ENCODE measurements around the gene STK32B. TPM values are rescaled to one million over a fixed set of nuclear protein-coding genes. Genes with fewer than 3 reads are reported as not detected.

Gene STK32B
- polyA plus RNA-seq, 2 of the 4 experiments (the other 2 are of a cell fraction) = 7.6 to 12.1 TPM

DNA sequence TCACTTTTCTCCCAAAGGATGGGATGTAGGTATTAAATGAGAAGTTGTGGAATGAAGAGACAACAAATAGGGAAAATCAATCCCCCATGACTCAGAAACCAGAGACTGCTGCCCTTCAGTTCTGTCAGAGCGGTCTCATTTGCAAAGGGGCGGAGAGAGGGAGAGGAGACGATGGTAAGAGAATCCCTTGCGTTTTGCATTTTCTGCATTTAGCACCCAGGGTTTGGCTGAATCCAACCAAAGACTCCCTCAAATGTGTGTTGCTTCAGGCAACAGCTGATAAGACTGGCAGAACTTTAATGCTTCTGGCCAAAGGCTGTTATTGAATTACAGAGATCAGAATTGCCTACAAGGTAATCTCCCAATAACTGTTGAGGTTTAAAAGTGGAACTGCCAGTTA, 426.9 kb downstream of the STK32B start:
- ChIA-PET CTCF (interaction anchor here (1.1 kb wide), 1 partner anchor 311 kb away, joined by 3 read pairs; no protein-coding TSS in a partner anchor), POLR2A (no interaction called here)
- Histone ChIP-seq H3K4me2 (no peak overlapping the region), H3K27ac (no peak overlapping the region), H3K4me1 (no peaks in the 10 kb centered on the region), H3K4me3 (no peak overlapping the region), H3K9me3 (no peaks in the 10 kb centered on the region)
- no peak for ATAC-seq
- no peak for FAIRE-seq
- TF ChIP-seq RCOR1 (IDR thresholded peaks at IDR 0.05; ENCODE audit: low read depth, low read length) = no peak
- no peak for TF ChIP-seq SMC3 (IDR thresholded peaks at IDR 0.05)
- TF ChIP-seq MYC (IDR thresholded peaks at IDR 0.05; ENCODE audit: borderline replicate concordance, low read length) = no peak
- no peak for TF ChIP-seq POLR2AphosphoS2 (conservative IDR thresholded peaks at IDR 0.05; ENCODE audit: low read length)
- TF ChIP-seq GATA3 (IDR thresholded peaks at IDR 0.05; ENCODE audit: borderline replicate concordance) = no peak
- TF ChIP-seq, protein P1, sequence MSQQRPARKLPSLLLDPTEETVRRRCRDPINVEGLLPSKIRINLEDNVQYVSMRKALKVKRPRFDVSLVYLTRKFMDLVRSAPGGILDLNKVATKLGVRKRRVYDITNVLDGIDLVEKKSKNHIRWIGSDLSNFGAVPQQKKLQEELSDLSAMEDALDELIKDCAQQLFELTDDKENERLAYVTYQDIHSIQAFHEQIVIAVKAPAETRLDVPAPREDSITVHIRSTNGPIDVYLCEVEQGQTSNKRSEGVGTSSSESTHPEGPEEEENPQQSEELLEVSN (IDR thresholded peaks at IDR 0.05; ENCODE audit: borderline replicate concordance, low read depth) = no peak
- no peak for TF ChIP-seq TP53 (CRISPR knock-in tag; IDR thresholded peaks at IDR 0.05)
- TF ChIP-seq, protein P2, sequence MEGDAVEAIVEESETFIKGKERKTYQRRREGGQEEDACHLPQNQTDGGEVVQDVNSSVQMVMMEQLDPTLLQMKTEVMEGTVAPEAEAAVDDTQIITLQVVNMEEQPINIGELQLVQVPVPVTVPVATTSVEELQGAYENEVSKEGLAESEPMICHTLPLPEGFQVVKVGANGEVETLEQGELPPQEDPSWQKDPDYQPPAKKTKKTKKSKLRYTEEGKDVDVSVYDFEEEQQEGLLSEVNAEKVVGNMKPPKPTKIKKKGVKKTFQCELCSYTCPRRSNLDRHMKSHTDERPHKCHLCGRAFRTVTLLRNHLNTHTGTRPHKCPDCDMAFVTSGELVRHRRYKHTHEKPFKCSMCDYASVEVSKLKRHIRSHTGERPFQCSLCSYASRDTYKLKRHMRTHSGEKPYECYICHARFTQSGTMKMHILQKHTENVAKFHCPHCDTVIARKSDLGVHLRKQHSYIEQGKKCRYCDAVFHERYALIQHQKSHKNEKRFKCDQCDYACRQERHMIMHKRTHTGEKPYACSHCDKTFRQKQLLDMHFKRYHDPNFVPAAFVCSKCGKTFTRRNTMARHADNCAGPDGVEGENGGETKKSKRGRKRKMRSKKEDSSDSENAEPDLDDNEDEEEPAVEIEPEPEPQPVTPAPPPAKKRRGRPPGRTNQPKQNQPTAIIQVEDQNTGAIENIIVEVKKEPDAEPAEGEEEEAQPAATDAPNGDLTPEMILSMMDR (IDR thresholded peaks at IDR 0.05) = no peak
- no peak for TF ChIP-seq NPAS2 (CRISPR knock-in tag; IDR thresholded peaks at IDR 0.05; ENCODE audit: borderline replicate concordance)
- no peak for TF ChIP-seq JUN (IDR thresholded peaks at IDR 0.05)
- TF ChIP-seq, protein P3, sequence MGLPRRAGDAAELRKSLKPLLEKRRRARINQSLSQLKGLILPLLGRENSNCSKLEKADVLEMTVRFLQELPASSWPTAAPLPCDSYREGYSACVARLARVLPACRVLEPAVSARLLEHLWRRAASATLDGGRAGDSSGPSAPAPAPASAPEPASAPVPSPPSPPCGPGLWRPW (IDR thresholded peaks at IDR 0.05) = no peak
- TF ChIP-seq, protein P4, sequence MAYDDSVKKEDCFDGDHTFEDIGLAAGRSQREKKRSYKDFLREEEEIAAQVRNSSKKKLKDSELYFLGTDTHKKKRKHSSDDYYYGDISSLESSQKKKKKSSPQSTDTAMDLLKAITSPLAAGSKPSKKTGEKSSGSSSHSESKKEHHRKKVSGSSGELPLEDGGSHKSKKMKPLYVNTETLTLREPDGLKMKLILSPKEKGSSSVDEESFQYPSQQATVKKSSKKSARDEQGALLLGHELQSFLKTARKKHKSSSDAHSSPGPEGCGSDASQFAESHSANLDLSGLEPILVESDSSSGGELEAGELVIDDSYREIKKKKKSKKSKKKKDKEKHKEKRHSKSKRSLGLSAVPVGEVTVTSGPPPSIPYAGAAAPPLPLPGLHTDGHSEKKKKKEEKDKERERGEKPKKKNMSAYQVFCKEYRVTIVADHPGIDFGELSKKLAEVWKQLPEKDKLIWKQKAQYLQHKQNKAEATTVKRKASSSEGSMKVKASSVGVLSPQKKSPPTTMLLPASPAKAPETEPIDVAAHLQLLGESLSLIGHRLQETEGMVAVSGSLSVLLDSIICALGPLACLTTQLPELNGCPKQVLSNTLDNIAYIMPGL (CRISPR knock-in tag; IDR thresholded peaks at IDR 0.05; ENCODE audit: borderline replicate concordance) = no peak
- TF ChIP-seq PHF8 (IDR thresholded peaks at IDR 0.05; ENCODE audit: borderline replicate concordance, low read depth) = no peak
- TF ChIP-seq, protein P5, sequence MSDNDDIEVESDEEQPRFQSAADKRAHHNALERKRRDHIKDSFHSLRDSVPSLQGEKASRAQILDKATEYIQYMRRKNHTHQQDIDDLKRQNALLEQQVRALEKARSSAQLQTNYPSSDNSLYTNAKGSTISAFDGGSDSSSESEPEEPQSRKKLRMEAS (IDR thresholded peaks at IDR 0.05) = no peak
- no peak for DNase-seq (ENCODE audit: low read depth in 1 of 2, low spot score in 1 of 2)
- 94% methylated on average over 4 of the region's 4 CpGs for WGBS (ENCODE audit: missing lambda C conversion rate)

DNA sequence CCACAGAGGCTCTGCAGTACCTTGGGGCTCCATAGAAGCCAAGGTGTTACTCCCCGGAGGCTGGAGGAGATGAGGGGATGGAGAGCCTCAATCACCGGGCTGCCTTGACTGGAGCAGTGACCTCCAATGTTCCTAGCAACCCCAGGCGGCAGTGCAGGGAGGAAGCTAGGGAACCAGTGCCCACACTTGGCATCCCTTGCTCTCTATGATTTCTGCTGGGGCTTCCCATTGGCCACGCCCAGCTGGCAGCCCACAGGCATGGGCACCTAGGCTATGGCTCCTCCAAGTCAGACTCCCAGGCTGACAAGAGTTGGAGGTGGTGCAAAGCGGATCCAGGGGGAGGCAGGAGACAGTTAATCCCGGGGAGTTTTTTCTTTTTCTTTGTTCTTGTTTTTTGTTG, 427.4 kb downstream of the STK32B start:
- no peak for DNase-seq (ENCODE audit: low read depth in 1 of 2, low spot score in 1 of 2)
- FAIRE-seq = no peak
- Histone ChIP-seq H3K4me1 (no peaks in the 10 kb centered on the region), H3K4me3 (no peak overlapping the region), H3K4me2 (no peak overlapping the region), H3K27ac (no peak overlapping the region), H3K9me3 (no peaks in the 10 kb centered on the region)
- WGBS (ENCODE audit: missing lambda C conversion rate) = 93% methylated on average over 5 of the region's 6 CpGs
- ChIA-PET CTCF (no interaction called here), POLR2A (no interaction called here)
- ATAC-seq = no peak
- TF ChIP-seq, protein P6, sequence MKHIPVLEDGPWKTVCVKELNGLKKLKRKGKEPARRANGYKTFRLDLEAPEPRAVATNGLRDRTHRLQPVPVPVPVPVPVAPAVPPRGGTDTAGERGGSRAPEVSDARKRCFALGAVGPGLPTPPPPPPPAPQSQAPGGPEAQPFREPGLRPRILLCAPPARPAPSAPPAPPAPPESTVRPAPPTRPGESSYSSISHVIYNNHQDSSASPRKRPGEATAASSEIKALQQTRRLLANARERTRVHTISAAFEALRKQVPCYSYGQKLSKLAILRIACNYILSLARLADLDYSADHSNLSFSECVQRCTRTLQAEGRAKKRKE (CRISPR knock-in tag; IDR thresholded peaks at IDR 0.05; ENCODE audit: low read depth) = no peak
- TF ChIP-seq JUN (IDR thresholded peaks at IDR 0.05) = no peak

DNA sequence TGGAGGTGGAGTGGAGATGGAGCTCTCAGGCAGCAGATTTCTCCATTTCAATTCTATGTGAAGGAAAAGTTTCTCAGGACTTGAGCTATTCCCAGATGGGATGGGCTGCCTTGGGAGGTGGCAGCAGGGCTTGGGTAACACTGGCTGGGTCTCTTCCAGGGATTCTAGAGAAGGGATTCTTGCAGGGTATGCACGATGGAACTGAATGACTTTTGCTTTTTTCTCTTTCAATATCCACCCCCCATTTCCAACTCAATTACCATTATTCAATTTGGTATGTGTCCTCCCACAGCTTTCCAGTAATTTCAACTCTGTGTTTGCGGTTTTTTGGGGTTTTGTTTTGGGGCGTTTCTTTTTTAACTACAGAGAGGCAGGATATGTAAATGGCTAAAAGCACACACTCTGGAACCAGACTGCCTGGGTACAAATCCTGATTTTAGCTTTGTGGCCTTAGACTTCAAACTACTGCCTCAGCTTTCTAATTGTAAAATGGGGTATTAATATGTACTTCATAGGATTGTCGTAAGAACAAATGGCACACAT, 428.3 kb downstream of the STK32B start:
- H3K9me3 ChIP-seq = no peaks in the 10 kb centered on the region
- CTCF ChIA-PET = no interaction called here
- 74% methylated on average over 4 of the region's 4 CpGs for whole genome bisulfite sequencing (ENCODE audit: missing lambda C conversion rate)
- TF ChIP-seq RARB (CRISPR knock-in tag; IDR thresholded peaks at IDR 0.05) (no peak), JUN (IDR thresholded peaks at IDR 0.05) (no peak), CHD4 (IDR thresholded peaks at IDR 0.05; ENCODE audit: borderline replicate concordance) (no peak), HEYL (CRISPR knock-in tag; IDR thresholded peaks at IDR 0.05) (no peak), TP53 (CRISPR knock-in tag; IDR thresholded peaks at IDR 0.05) (no peak), HOXB13 (CRISPR knock-in tag; IDR thresholded peaks at IDR 0.05; ENCODE audit: low read depth) (no peak), GATA3 (IDR thresholded peaks at IDR 0.05; ENCODE audit: borderline replicate concordance) (no peak), RNF2 (IDR thresholded peaks at IDR 0.05; ENCODE audit: borderline replicate concordance, low read depth) (no peak), NR3C1 (IDR thresholded peaks at IDR 0.05) (no peak)
- TF ChIP-seq, protein P2 (IDR thresholded peaks at IDR 0.05) = no peak
- TF ChIP-seq, protein P7, sequence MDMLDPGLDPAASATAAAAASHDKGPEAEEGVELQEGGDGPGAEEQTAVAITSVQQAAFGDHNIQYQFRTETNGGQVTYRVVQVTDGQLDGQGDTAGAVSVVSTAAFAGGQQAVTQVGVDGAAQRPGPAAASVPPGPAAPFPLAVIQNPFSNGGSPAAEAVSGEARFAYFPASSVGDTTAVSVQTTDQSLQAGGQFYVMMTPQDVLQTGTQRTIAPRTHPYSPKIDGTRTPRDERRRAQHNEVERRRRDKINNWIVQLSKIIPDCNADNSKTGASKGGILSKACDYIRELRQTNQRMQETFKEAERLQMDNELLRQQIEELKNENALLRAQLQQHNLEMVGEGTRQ (IDR thresholded peaks at IDR 0.05) = no peak
- TF ChIP-seq, protein P6 (CRISPR knock-in tag; IDR thresholded peaks at IDR 0.05; ENCODE audit: low read depth) = no peak

More for the DNA sequence above, 428.3 kb downstream of the STK32B start:
- no peak for DNase-seq (ENCODE audit: low read depth in 1 of 2, low spot score in 1 of 2)
- POLR2A ChIA-PET = no interaction called here
- no peak overlapping the region for H3K4me3 ChIP-seq
- no peak for ATAC-seq
- no peak overlapping the region for H3K4me2 ChIP-seq
- no peak for FAIRE-seq
- H3K27ac ChIP-seq = no peak overlapping the region
- no peaks in the 10 kb centered on the region for H3K4me1 ChIP-seq

Measured in A549 (cell line).